GM21737 (cell line): ENCODE data around the gene ZNRF2.

Experiments
- ATAC-seq: cut with Tn5 transposase; IDR thresholded peaks from one replicate; pipeline ENCODE4 v1.9.1; 2021; ENCODE audit warnings: mild to moderate bottlenecking, moderate library complexity; ENCODE audit not compliant: unreplicated experiment

The ZNRF2 gene

GRCh38 chr7:30284298-30285066 is at the start of gene ZNRF2:
ZNRF2 (plus strand) TSS chr7:30284597; CDS start chr7:30285358, 761 bp downstream.
- peak; percentile 84 for ATAC-seq

DNA sequence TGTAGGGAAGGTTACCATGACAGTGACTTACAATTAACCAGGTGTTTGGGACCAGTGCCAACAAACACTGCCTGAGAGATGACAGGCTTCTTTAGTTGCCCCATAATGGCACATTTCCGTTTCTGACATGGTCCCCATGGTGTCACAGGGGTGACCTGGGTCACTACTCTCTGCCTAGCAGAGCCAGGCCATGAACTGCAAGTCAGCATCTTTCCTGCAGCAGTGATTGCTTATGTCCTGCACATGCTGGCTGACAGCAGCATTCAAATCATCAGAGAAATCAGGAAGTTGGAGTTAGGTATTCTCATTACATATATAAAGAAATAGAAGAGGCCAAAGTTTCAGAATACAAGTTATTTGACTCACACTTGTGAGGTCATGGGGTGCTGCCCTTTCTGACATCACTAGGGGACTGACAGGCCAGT is 47.1 kb upstream of the ZNRF2 start:
- no peak for ATAC-seq

- peak; percentile 64 for ATAC-seq
Observed at GRCh38 chr7:30238721-30239441, 45.5 kb upstream of the ZNRF2 start.

DNA sequence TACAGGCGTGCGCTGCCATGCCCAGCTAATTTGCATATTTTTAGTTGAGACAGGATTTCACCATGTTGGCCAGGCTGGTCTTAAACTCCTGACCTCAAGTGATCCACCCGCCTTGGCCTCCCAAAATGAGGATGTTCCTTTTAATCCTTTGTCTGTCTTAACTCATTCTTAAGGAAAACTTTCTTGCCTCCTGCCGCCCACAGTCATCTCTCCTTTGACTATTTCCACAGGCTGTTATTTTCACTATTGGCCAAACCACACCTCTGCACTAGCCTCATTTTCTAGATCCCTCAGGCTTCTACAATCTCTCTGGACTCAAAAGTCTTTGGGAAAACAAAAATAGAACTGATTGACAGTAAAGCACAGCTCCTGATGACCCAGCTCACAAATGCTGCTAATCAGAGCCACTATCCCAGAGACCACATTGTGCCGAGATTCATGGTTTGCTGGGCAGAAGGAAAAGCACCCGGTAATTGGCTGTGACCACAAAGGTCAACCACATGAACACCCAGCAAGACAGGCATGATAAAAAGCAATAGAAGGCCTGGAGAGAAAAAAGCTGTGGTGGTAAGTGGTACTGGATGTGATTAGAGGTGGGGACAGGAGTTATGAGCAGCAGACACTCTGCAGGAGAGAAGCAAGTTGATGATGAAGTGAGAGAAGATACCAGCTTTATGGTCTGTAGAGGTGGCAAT is 44.1 kb upstream of the ZNRF2 start:
- no peak for ATAC-seq

- ATAC-seq: no peak
Observed at GRCh38 chr7:30241767-30242166, 42.6 kb upstream of the ZNRF2 start.

- ATAC-seq: no peak
Observed at GRCh38 chr7:30244340-30244739, 40.1 kb upstream of the ZNRF2 start.

GRCh38 chr7:30245913-30246312 is 38.5 kb upstream of the ZNRF2 start:
- ATAC-seq: no peak

DNA sequence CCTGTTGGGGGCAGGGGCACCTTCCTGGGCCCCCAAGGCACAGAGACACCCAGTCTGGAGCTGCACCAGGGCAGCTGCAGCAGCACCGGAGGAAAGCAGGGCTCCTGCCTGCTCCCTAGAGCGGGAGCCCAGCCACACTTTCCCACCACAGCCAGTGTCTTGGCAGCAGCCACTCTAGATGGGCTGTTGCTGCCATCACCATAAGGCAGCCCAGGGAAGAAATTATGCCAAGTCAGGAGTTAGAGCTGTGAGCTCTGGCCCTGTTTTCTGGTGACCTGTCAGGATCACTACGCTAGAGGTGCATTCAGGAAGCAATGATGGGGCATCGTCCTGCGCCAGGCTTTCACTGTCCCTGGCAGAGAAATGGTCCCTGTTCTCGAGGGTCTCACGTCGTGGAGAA is 38.0 kb upstream of the ZNRF2 start:
- no peak for ATAC-seq

GRCh38 chr7:30247541-30248401 is 36.6 kb upstream of the ZNRF2 start:
- no peak for ATAC-seq

GRCh38 chr7:30249316-30249715 is 35.1 kb upstream of the ZNRF2 start:
- ATAC-seq: no peak

DNA sequence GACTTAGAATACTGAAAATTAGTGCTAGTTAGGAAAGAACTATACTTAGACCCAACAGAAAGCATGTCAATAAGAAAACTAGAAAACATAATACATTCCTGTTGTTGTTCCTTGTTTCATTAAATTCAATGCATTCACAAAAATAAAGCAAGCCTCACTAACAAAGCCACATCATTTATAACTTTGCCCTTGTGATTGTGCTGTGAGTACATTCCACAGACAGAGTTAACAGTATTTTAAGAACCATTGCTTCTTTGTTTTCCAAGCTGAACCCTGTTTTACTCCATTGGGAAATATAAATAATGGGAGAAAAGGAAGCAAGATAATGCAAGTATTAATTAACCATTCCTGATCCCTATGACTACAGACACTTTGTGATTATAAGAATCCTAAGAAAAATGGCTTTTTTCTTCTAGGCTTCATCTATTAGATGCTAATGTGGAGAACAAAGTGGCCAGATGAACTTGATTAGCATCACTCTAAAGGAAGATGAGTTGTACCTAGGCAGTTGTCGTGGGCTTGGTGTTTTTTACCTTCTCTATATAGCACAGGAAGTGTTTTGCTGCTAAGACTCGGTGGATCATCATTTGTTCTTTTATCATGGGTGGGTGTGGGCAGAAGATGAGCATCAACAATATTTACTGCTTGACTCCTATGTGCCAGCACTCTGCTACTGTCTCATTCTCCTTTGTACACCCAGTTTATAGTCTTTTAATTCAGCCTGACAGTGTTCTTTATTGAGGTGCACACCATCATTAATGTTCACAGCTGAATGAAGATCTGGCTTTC is 34.2 kb upstream of the ZNRF2 start:
- ATAC-seq: no peak

DNA sequence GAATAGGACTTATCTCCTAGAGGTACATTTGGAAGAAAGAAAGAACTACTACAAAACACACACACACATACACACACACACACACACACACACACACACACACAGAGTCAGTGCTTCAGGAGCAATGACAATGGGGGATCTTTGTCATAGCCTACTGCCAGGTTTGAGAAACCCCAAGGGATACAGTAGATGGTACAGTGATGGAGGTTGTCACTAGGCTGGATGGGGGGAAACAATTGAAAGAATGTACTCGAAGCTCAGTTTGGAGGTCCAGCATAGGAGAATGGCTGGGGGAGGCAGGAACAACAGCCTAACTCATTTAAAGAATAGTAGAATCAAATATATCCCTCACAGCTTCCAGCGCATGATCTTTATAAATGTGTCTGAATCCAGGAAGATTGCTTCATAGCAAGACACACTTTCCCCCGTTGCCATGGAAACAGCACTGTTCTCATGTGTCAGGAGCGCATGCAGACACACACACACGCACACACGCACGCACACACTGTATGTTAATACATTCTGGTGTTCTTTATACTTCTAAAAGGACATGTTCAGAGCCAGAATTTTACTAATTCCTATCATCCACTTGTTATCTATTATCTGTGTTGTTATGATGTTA is 32.6 kb upstream of the ZNRF2 start:
- no peak for ATAC-seq

- no peak for ATAC-seq
Observed at GRCh38 chr7:30252885-30253795, 31.3 kb upstream of the ZNRF2 start.

DNA sequence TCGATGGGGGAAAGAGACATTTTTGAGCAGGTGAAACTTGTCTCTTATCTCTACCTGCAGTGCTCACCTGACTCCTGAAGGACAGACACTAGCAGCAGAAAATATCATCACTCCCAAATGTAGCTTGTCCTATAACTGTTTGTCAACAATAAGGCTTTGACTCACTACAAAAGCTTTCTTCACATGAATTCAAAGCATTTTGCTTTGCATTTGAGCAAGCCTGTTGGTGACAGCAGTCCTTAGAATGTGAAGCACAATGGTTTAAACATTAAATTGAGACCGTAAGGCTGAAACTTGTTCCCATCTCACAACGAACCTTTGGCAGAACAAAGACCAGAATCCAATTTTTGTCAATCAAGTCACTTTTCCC is 30.6 kb upstream of the ZNRF2 start:
- ATAC-seq: no peak

DNA sequence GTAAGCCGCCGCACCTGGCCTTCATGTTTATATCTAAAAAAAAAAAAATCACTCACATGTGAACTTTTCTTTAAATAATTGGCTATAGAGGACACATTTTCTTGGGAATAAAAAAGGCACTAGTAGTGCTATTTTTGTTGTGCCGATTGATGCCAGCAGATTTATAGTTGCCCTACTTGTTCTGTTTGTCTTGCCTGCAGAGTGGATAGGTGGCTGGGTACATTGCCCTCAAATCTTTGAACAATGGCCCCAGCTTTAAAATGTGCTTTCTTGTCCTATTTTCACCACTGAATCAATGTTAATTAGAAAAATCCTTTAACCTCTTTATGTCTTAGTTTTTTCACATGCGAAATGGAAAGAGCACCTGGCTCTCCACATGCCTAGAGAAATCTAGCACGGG is 30.1 kb upstream of the ZNRF2 start:
- no peak for ATAC-seq

DNA sequence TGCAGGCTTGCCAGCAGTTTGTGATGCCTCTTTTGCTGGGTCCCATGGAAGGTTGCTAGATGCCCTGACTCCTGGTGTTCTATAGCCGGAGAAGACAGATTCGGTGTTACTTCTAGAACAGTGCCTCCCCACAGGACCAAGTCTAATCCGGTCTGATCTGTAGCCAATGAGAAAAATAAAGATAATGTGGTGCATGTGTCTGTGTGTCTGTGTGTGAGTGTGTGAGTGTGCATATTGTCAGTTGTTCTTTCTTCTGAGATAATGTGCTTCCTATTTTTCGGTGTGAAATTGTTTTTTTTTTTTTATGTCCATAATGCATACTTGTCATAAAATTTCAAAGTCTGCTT is 29.7 kb upstream of the ZNRF2 start:
- no peak for ATAC-seq

- no peak for ATAC-seq
Observed at GRCh38 chr7:30255064-30255769, 29.2 kb upstream of the ZNRF2 start.

GRCh38 chr7:30256349-30256858 is 28.0 kb upstream of the ZNRF2 start:
- ATAC-seq: no peak
